NCI-H2196 treated with DMSO at 0.1 percent for 48 hours (cell line): ENCODE data around the gene ATP1A2.

Experiments used
- DNase-seq: peaks from one replicate; lab custom pipeline; 2025; ENCODE audit not compliant: unreplicated experiment; lab: John Stamatoyannopoulos, UW

ATP1A2 gene

DNA sequence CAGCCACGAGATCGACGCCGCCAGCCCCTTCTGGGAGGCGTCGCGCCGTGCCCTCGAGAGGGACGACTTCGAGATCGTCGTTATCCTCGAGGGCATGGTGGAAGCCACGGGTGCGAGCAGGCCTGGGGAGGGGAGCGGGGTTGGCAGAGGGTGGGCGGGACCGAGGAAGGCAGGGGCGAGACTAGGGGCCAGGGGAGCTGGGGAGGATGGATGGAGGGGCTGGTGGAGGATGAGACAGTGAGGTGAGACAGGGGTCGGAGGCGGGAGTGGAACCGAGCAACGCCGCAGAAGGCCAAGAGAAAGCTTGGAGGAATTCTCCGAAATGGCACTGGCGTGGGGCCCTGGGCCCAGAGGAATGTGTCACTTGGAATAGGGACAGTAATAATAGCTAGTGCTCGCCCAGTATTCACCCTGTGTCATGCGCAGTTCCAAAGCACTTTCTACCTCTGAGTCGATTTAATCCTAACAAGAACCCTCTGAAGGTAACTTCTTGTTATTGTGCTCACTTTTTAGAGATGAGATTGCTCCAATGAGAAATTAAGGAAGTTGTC, 30.7 kb upstream of the ATP1A2 start:
- no peak for DNase-seq

DNA sequence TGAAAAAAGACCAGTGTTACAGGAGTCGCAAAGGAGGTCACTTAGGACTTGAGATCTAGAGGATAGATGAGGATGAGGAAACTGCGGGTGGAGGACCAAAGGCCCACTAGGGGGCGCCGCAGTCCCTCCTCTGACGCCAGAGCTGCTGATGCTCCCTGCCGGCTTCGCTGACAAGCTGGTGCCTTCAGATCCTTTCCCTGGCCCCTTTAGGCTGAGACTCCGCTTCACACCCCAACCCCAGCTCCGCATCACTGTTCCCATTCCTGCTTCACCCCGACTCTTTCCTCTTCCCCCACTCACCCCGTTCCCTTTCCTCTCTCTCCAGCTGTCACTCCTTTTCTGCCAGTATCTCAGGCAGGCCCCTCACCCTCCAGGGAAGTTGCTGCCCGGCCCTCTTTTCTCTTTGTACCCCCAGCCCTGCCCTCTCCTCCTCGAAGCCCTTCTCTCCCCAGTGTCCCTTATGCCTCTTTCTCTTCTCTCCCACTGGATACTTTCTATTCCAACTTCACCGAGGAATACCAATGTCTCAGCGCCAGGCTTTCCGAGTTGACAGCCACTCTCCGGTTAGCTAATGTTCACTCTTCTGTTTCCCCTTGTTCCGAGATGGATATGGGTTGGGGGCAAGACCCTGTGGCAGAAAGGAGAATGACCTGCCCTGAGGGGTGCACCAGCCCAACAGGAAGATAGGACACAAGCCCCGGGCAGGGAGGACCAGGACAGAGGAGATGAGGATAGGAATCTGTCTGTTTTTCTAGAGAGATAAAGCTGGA, 29.7 kb upstream of the ATP1A2 start:
- peak; percentile 26 for DNase-seq

DNA sequence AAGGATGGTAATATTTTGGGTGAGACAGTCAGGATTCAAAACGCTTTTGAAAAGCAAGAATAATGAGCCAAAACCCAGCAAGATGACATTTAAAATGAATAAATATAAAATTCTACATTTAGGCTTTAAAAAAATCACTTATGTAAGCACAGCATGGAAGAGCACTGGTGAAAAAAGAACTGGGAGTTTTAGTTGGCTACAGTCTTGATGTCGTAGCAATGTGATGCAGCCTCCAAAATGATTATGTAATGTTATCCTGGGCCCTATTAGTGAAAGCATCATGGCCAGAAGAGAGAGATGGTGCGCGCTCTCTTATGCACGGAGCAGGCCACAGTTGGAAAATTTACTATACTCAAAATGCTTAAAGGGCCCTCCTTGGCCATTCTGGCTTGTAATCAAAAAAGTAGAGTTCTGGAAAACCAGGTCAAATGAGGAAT, 29.1 kb upstream of the ATP1A2 start:
- no peak for DNase-seq

DNA sequence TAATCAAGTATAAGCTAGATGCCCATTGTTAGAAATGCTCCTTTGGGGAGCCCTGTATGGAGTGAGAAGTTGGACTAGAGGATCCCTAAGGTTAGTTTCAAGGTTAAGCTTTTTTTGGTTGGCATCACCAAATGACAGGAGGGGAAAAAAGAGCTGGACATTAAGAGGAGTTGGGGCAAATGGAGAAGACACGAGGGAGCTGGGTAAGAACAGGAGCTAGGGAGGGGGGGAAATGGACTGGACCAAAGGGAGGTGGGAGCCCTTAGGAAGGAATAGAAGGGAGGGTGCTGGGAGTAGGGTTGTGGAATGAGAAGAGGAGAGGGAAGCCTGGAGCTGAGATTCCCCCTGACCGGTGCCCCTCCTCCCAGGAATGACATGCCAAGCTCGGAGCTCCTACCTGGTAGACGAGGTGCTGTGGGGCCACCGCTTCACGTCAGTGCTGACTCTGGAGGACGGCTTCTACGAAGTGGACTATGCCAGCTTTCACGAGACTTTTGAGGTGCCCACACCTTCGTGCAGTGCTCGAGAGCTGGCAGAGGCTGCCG, 28.4 kb upstream of the ATP1A2 start:
- DNase-seq, result no peak

DNA sequence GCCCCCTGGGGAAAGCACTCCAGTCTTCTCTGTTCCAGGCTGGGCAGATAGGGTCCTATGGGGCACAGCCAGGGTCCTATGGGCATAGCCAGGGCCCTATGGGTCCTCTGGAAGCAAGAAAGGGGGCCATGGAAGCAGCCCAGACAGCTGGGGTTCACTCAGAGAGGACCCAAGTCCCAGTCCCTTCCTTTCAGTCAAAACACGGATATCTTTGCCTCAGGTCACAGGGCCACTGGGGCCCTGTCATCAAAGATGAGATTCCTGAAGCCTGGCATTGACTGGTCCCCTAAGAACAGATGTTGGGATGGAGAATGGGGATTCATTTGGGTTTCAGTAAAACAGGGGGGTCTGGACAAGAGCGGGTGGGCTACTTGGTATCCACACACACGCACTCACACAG, 25.7 kb upstream of the ATP1A2 start:
- no peak for DNase-seq

DNA sequence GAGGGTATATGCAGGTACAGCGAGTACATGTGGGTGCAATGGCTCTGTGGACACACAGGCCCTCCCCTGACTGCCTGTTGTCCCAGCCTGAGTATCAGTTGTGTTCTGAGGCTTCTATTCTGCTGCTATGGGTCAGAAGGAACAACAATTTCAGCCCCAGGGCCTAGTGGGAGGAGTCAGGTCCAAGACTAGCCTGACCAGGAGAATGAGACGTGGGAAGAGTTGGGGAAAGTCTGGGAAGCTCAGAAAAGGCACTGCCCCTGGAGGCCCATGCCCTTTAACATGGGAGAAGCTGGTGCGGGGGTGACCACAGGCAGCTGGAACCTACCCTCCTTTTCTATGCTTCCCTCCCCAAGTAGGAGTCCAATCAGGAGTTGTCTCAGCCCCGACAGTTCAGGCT, 24.8 kb upstream of the ATP1A2 start:
- no peak for DNase-seq

DNA sequence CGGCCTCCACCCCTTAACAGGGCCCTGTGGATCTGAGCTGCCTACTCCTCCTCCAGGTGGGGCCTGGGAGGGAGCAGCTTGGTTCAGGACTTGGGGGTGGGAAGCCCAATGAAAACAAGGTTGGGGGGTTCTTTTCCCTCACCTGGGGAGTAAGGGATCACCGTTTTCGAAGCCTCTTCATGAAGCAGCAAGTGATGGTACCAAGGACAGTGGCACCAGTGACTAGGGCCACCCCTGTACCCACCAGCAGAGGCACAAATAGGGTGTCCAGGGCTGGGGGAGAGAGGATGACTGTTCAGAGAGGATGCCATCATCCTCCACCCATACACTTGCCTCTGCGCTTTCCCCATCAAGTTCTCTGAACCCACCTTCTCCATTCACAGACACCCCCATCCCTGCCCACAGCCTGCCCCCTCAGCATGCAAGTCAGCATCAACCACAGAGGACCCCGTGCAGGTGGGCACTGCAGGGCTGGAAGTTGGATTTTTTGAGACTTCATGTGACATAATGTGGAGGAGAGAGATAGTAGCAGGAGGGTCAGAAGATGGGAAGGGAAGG, 23.8 kb upstream of the ATP1A2 start:
- DNase-seq, result no peak

- no peak for DNase-seq
Observed at GRCh38 chr1:160092366-160093068, 23.0 kb upstream of the ATP1A2 start.

DNA sequence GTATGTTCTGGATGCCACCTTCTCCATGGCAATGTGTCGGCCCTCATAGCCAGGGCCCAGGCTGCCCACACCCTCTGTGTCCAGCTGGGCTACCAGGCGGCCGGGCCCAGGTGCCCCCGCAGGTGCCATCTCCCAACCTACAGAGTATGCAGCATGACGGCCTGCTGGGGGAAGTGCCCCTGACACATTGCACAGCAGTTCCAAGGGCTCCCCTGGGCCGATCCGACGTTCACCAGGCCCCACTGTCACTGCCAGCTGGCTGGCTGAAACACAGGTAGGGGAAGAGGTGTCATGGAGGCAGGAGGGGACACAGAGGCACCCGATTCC, 22.5 kb upstream of the ATP1A2 start:
- no peak for DNase-seq

- DNase-seq, result no peak
Observed at GRCh38 chr1:160093624-160094290, 21.8 kb upstream of the ATP1A2 start.

- DNase-seq, result no peak
Observed at GRCh38 chr1:160094291-160094625, 21.3 kb upstream of the ATP1A2 start.

GRCh38 chr1:160094806-160095205, 20.8 kb upstream of the ATP1A2 start:
- DNase-seq, result no peak

- DNase-seq, result no peak
Observed at GRCh38 chr1:160095382-160096105, 20.0 kb upstream of the ATP1A2 start.

DNA sequence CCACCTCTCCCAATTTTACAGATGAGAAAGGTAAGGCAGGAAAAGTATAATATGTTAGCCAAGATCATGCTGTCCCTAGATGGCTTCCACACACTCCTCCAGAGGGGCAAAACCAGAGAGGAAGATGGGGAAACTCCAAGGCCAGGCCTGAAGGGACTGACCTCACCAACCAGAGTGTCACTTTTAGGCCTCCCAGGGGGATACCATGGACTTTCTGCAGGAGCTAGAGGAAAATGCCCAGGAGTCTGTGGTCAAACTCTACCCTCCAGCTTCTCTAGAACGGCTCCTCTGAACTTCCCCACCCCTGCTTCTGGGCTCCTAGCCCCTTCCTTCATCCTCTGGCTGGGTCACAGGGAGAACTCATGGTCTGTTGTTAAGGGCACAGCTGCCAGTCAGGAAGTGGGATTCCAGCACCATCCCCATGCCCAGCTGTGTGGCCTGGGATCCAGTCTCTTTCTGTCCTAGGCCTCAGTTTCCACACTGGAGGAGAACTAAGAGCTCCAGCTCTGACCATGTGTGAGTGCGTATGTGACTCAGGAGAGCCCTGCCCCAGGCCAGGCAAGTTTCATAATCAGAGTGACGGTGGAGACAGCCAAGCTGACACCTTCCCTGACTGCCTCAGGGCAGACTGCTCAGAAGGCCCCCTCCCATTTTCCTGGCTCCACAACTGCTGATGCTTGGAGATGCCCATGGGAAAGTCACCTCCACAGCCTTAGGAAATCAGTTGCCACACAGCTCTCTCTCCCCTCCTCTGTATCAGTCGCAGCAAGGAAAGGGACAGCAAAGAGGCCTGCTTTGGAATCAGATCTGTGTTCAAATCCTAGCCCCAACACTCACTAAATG, 19.1 kb upstream of the ATP1A2 start:
- DNase-seq, result no peak

DNA sequence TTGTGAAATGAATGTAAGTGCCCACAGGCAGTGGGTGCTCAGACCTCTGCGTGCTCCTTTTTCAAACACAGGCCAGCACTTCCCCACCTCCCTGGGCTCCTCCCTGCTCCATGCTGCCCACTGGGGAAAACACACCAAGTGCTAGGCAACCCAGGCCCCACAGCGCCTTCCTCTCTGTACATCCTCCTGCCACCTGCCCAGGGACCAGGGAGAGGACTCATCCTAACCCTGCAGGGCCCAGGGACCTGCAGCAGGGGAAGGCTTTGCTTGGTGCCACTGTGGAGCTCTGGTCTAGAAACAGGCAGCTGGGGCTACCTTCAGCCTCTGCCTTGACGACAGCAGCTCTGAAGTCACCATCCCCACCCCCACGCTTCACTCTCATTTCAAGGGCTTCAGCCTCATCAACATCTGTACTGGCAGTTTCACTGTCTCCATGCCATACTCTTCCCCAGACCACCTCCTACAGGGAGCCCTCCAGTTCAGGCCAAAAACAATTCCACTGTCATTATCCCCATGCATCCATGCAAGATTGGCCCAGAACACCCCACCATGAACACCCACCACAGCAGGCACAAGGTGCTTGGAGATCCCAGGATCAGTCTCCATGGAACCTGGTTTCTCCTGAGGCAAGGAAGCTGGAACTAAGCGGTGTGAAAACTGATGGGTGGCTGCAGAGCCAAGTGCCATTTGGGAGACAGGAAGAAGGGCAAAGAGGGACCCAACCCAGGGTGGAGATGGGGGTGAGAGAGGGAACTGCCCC, 18.2 kb upstream of the ATP1A2 start:
- no peak for DNase-seq

GRCh38 chr1:160097911-160098851, 17.4 kb upstream of the ATP1A2 start, which contains the start of gene IGSF8:
TSS of gene IGSF8 (minus strand) at chr1:160098619. CDS start at chr1:160098472, 147 bp downstream.
- DNase-seq, result peak; percentile 83

DNA sequence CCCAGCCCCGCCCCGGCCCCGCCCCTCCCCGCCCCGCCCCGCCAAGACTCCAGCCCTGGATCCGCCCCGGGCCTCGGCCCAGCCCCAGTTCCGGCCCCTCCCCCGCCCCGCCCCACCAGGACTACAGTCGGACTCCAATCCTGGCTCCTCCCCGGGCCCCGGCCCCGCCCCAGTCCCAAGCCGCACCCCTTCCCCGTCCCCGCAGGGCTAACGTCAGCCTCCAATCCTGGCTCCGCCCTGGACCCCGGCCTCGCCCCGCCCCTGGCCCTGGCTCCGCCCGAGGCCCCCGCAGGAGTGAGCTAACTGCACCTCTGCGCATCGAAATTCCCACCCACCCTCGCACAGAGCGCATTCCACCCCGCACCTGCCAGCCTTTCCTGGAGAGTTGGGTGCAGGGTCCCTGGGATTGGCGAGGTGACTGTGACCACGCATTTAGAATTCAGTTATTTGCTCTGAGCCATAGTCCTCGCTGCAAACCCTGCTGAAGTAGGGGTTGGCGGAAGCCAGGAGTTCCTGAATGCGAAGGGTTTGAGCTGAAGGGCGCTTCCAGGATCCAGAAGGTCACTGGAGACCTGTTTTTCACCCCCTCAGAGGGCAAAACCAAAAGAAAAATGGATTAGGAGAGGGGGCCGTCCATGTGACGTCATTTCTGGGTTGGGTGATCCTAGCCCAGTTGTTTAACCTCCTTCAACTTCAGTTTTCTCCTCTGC, 16.6 kb upstream of the ATP1A2 start:
- peak; percentile 83 for DNase-seq
